Caco-2 (cell line): ENCODE data around the gene SDF4. TPM values are rescaled to one million over a fixed set of nuclear protein-coding genes. Genes with fewer than 3 reads are reported as not detected.

ENCODE experiments used
- BruUV-seq: library from RNA; stranded (reverse); fragments of 400-500 nt; replicated peaks from 2 replicates; lab custom pipeline; 2021; lab: Mats Ljungman, UMichigan
- CTCF ChIA-PET: fragments of 300-600 bp; sonication (Branson Sonifier 250); formaldehyde crosslinking; loops from one replicate; lab custom pipeline; 2022; ENCODE audit warnings: antibody characterized with exemption; lab: Charles Lee
- POLR2A ChIA-PET: fragments of 300-600 bp; sonication (Branson Sonifier 250); formaldehyde crosslinking; loops from one replicate; lab custom pipeline; 2022; ENCODE audit warnings: antibody characterized with exemption; lab: Charles Lee
- DNase-seq, 2 experiments: peaks; one replicate each; pipeline versions ENCODE4 v3.0.0 to v3.0.0-alpha.2; 2020 to 2022
- H3K27me3 ChIP-seq: replicated peaks from 2 replicates; pipeline ENCODE4 v1.6.0; 2011; ENCODE audit warnings: low read length; ENCODE audit not compliant: control insufficient read depth, insufficient read depth
- H3K36me3 ChIP-seq: 2 replicates; pipeline ENCODE4 v1.5.1; 2011; ENCODE audit warnings: low read length; ENCODE audit not compliant: control insufficient read depth, insufficient read depth
- H3K4me1 ChIP-seq: fragments of 250-450 bp; sonication (Bioruptor Pico); 2 replicates; pipeline ENCODE4 v1.5.1; 2020; ENCODE audit warnings: mild to moderate bottlenecking
- H3K4me3 ChIP-seq: 2 replicates; pipeline ENCODE4 v1.5.1; 2011; ENCODE audit warnings: low read depth, mild to moderate bottlenecking, control low read depth, low read length
- H3K9me3 ChIP-seq: fragments of 250-450 bp; sonication (Bioruptor Pico); 2 replicates; pipeline ENCODE4 v1.5.1; 2020; ENCODE audit warnings: mild to moderate bottlenecking, moderate library complexity
- H3K27ac Mint-ChIP-seq: one replicate; pipeline ENCODE4 v1.8.0; 2022; ENCODE audit warnings: mixed read lengths; ENCODE audit not compliant: unreplicated experiment
- H3K27me3 Mint-ChIP-seq: one replicate; pipeline ENCODE4 v1.8.0; 2022; ENCODE audit warnings: mixed read lengths; ENCODE audit not compliant: insufficient read depth, unreplicated experiment
- H3K36me3 Mint-ChIP-seq: one replicate; pipeline ENCODE4 v1.8.0; 2022; ENCODE audit warnings: mild to moderate bottlenecking, mixed read lengths; ENCODE audit not compliant: insufficient read depth, unreplicated experiment
- H3K4me1 Mint-ChIP-seq: one replicate; pipeline ENCODE4 v1.8.0; 2022; ENCODE audit warnings: low read depth, mixed read lengths; ENCODE audit not compliant: unreplicated experiment
- H3K4me3 Mint-ChIP-seq: one replicate; pipeline ENCODE4 v1.8.0; 2022; ENCODE audit warnings: mild to moderate bottlenecking, moderate library complexity, mixed read lengths; ENCODE audit not compliant: unreplicated experiment
- H3K9me3 Mint-ChIP-seq: one replicate; pipeline ENCODE4 v1.8.0; 2022; ENCODE audit warnings: mixed read lengths; ENCODE audit not compliant: unreplicated experiment
- intact Hi-C: fragments of 100-400 bp; cut with micrococcal nuclease; formaldehyde crosslinking; loops from one replicate; pipeline ENCODE4 v1.10.0; 2022; ENCODE audit not compliant: unreplicated experiment
- total RNA-seq: library from RNA; stranded (reverse); gene quantifications from 2 replicates; pipeline ENCODE4 v1.2.3, GENCODE V29; 2022
- TF ChIP-seq, protein P1 (sequence below), 2 experiments: fragments of 200-600 bp in 1 of 2; IDR thresholded peaks; 1 replicate in 1 of 2; 2 replicates in 1 of 2; pipeline versions ENCODE4 v1.5.1 to v1.8.0; 2011 to 2022; ENCODE audit warnings: antibody characterized with exemption in 1 of 2, control low read depth in 1 of 2, inconsistent platforms in 1 of 2, low read depth in 1 of 2, low read length in 1 of 2, mild to moderate bottlenecking in 1 of 2, moderate library complexity in 1 of 2; ENCODE audit not compliant: insufficient read depth in 1 of 2, severe bottlenecking in 1 of 2, unreplicated experiment in 1 of 2

Gene SDF4
- total RNA-seq, 1 experiment from 2014 or later = 140 TPM

DNA sequence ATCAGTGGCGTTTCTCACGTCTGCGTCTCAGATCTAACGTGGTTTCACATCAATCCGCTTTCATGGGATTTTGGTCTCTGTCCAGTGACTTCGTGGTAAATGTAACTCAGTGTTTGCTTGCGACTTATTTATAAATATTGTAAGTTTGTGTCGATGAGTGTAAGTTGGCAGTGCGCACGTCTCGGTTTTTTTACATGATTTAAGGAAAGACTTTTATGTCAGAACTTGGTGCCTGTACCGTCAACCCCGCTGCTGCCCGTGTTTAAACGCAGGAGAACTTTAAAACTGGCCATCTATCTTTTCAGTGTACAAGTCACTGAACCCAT is 1.7 kb upstream of the SDF4 start:
- BruUV-seq = no TSS peak
- Mint-ChIP-seq H3K27me3 (no peaks in the 10 kb centered on the region), H3K9me3 (no peaks in the 10 kb centered on the region), H3K36me3 (peaks cover 36% of the 10 kb centered on the region), H3K27ac (peak overlapping the region; percentile 71), H3K4me3 (peak overlapping the region; percentile 65), H3K4me1 (peaks cover 6% of the 10 kb centered on the region)
- H3K9me3 ChIP-seq = no peaks in the 10 kb centered on the region
- no peak for DNase-seq
- intact Hi-C loops = no loop called here
- peaks cover 2% of the 10 kb centered on the region; the same call in 1 of the 2 replicates for H3K36me3 ChIP-seq
- CTCF ChIA-PET = no interaction called here
- H3K4me3 ChIP-seq = no peak overlapping the region
- no peaks in the 10 kb centered on the region for H3K27me3 ChIP-seq
- POLR2A ChIA-PET = no interaction called here
- H3K4me1 ChIP-seq = peaks cover 28% of the 10 kb centered on the region
- TF ChIP-seq, protein P1, sequence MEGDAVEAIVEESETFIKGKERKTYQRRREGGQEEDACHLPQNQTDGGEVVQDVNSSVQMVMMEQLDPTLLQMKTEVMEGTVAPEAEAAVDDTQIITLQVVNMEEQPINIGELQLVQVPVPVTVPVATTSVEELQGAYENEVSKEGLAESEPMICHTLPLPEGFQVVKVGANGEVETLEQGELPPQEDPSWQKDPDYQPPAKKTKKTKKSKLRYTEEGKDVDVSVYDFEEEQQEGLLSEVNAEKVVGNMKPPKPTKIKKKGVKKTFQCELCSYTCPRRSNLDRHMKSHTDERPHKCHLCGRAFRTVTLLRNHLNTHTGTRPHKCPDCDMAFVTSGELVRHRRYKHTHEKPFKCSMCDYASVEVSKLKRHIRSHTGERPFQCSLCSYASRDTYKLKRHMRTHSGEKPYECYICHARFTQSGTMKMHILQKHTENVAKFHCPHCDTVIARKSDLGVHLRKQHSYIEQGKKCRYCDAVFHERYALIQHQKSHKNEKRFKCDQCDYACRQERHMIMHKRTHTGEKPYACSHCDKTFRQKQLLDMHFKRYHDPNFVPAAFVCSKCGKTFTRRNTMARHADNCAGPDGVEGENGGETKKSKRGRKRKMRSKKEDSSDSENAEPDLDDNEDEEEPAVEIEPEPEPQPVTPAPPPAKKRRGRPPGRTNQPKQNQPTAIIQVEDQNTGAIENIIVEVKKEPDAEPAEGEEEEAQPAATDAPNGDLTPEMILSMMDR (IDR thresholded peaks at IDR 0.05; ENCODE audit: insufficient read depth in 1 of 2, low read depth in 1 of 2, low read length in 1 of 2, severe bottlenecking in 1 of 2, unreplicated experiment in 1 of 2) = no peak

DNA sequence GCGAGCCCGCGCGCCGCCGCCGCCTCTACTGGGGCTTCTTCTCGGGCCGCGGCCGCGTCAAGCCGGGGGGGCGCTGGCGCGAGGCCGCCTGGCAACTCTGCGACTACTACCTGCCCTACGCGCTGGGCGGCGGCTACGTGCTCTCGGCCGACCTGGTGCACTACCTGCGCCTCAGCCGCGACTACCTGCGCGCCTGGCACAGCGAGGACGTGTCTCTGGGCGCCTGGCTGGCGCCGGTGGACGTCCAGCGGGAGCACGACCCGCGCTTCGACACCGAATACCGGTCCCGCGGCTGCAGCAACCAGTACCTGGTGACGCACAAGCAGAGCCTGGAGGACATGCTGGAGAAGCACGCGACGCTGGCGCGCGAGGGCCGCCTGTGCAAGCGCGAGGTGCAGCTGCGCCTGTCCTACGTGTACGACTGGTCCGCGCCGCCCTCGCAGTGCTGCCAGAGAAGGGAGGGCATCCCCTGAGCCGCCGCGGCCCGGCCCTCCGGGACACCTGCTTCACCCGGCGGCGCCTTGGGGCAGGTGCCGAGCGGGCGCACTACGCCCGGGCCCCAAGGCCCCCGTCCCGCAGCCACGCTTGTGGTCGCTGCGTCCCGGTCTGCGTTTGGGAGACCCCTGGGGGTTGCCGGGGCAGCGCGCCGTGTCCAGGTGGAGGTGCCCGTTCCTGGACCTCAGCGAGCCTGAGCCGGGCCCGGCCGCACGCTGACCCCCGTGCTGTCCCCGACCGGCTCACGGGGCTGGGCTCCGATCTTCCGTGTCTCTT is 1.2 kb upstream of the SDF4 start:
- Mint-ChIP-seq H3K9me3 (no peaks in the 10 kb centered on the region), H3K36me3 (peaks cover 32% of the 10 kb centered on the region), H3K4me1 (peaks cover 6% of the 10 kb centered on the region), H3K4me3 (peak overlapping the region; percentile 65), H3K27me3 (no peaks in the 10 kb centered on the region), H3K27ac (peak overlapping the region; percentile 71)
- Histone ChIP-seq H3K4me1 (peaks cover 22% of the 10 kb centered on the region), H3K27me3 (no peaks in the 10 kb centered on the region), H3K36me3 (peaks cover 2% of the 10 kb centered on the region; the same call in 1 of the 2 replicates), H3K9me3 (no peaks in the 10 kb centered on the region), H3K4me3 (peak overlapping the region; percentile 34)
- intact Hi-C loops = no loop called here
- CTCF ChIA-PET = no interaction called here
- no TSS peak for BruUV-seq
- no peak for DNase-seq
- POLR2A ChIA-PET = no interaction called here
- TF ChIP-seq, protein P1 (IDR thresholded peaks at IDR 0.05; ENCODE audit: insufficient read depth in 1 of 2, low read depth in 1 of 2, low read length in 1 of 2, severe bottlenecking in 1 of 2, unreplicated experiment in 1 of 2) = no peak

DNA sequence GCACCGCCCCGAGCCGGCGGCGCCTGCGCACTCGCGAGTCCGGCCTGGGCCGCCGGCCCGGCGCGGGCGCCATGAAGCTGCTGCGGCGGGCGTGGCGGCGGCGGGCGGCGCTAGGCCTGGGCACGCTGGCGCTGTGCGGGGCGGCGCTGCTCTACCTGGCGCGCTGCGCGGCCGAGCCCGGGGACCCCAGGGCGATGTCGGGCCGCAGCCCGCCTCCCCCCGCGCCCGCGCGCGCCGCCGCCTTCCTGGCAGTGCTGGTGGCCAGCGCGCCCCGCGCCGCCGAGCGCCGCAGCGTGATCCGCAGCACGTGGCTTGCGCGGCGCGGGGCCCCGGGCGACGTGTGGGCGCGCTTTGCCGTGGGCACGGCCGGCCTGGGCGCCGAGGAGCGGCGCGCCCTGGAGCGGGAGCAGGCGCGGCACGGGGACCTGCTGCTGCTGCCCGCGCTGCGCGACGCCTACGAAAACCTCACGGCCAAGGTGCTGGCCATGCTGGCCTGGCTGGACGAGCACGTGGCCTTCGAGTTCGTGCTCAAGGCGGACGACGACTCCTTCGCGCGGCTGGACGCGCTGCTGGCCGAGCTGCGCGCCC is 501 bp upstream of the SDF4 start, which contains the start of gene B3GALT6:
B3GALT6 (plus strand) TSS at position 30 of the 588 bp plus-strand sequence; CDS start at position 72, 42 bp downstream.
- H3K27me3 ChIP-seq = no peaks in the 10 kb centered on the region
- CTCF ChIA-PET = no interaction called here
- no peak for DNase-seq
- BruUV-seq = no TSS peak
- H3K4me3 ChIP-seq = peak within 1 kb of the TSS; percentile 70
- Mint-ChIP-seq H3K4me1 (peaks cover 6% of the 10 kb centered on the region), H3K4me3 (peak within 1 kb of the TSS; percentile 85), H3K27me3 (no peaks in the 10 kb centered on the region), H3K9me3 (no peaks in the 10 kb centered on the region), H3K36me3 (peaks cover 32% of the 10 kb centered on the region), H3K27ac (peak within 1 kb of the TSS; percentile 83)
- H3K9me3 ChIP-seq = no peaks in the 10 kb centered on the region
- intact Hi-C loops = no loop called here
- H3K36me3 ChIP-seq = peaks cover 2% of the 10 kb centered on the region; the same call in 1 of the 2 replicates
- TF ChIP-seq, protein P1 (IDR thresholded peaks at IDR 0.05; ENCODE audit: insufficient read depth in 1 of 2, low read depth in 1 of 2, low read length in 1 of 2, severe bottlenecking in 1 of 2, unreplicated experiment in 1 of 2) = no peak
- POLR2A ChIA-PET = interaction anchor here (0.6 kb wide), 1 partner anchor 29 kb away, joined by 3 read pairs; no protein-coding TSS in a partner anchor
- peaks cover 16% of the 10 kb centered on the region for H3K4me1 ChIP-seq
